ENCODE data around the gene RNASE3. TPM values are rescaled to one million over a fixed set of nuclear protein-coding genes. Genes with fewer than 3 reads are reported as not detected.

Gene RNASE3
- total and polyA plus RNA-seq, 5 experiments from 2014 or later: not detected

DNA sequence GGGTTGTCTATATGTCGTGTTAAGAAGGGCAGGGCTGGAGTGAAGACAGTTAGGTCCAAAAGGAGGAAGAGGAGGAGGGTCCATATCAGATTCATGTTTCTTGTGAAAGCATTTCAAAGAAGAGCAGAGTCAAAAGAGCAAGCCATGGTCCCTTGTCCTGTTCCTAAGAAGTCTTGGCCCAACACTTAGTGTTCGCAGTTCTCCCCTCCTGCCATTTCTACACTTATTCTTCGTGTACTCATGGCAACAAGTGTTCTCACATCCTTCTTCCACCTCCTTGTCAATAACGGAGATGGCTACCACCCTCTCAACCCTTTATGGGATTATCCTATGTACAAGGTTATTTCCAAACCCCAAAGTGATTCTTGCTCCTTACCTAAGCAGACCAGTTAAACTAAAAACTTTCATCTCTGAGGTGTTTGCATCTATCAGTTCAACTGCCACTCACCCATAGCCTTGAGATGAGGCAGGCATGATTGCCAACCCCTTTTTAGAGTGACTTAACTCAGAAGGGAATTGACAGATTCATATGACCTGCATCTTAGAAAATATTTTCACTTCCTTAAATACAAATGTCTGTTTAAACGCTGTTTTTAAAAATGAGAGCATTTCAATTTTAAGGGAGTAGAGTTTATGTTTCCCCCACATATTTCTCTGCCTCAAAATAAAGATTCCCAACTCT lies 44.3 kb downstream of the RNASE3 start:
- DNase-seq: no peak
- H3K4me3 Mint-ChIP-seq: no peak overlapping the region
- POLR2A ChIA-PET: no interaction called here
- peak overlapping the region in 1 of 10 donors; percentile 21 for H3K27ac Mint-ChIP-seq
- peaks cover 0 to 9% (median 0%) of the 10 kb centered on the region in 9 donors for H3K9me3 Mint-ChIP-seq
- ATAC-seq: no peak
- H3K36me3 Mint-ChIP-seq: no peaks in the 10 kb centered on the region
- no peaks in the 10 kb centered on the region for H3K4me1 Mint-ChIP-seq
- H3K27me3 Mint-ChIP-seq: peaks cover 0 to 7% (median 5%) of the 10 kb centered on the region in 5 donors

Other genes starting within 250 kb of the RNASE3 start
- not detected for gene OR6S1, start 249.7 kb upstream of the RNASE3 start, total RNA-seq
- gene OR6S1, start 249.7 kb upstream of the RNASE3 start, polyA plus RNA-seq: not detected
- gene RNASE4, start 206.8 kb upstream of the RNASE3 start, total RNA-seq: under 1 TPM in 1 of 2 experiments, not detected in 1; 0.63 TPM
- gene RNASE4, start 206.8 kb upstream of the RNASE3 start, polyA plus RNA-seq: under 1 TPM in 1 of 3 donors, not detected in 2; 0.46 TPM
- gene ANG, start 202.6 kb upstream of the RNASE3 start, total RNA-seq: under 1 TPM in 1 of 2 experiments, not detected in 1; 0.70 TPM
- under 1 TPM in 2 of 3 donors, not detected in 1; 0.17 to 0.34 TPM for gene ANG, start 202.6 kb upstream of the RNASE3 start, polyA plus RNA-seq
- gene EDDM3A, start 145.5 kb upstream of the RNASE3 start, total RNA-seq: not detected
- gene EDDM3A, start 145.5 kb upstream of the RNASE3 start, polyA plus RNA-seq: not detected
- not detected for gene EDDM3B, start 123.0 kb upstream of the RNASE3 start, total RNA-seq
- not detected for gene EDDM3B, start 123.0 kb upstream of the RNASE3 start, polyA plus RNA-seq
- gene RNASE6, start 110.1 kb upstream of the RNASE3 start, total RNA-seq: under 1 TPM; 0.74 to 0.81 TPM
- gene RNASE6, start 110.1 kb upstream of the RNASE3 start, polyA plus RNA-seq: under 1 TPM; 0.43 to 0.80 (median 0.75) TPM
- gene RNASE1, start 88.5 kb upstream of the RNASE3 start, total RNA-seq: 10 to 100 TPM in 1 of 2 experiments, 1 to 10 TPM in 1; 5.6 to 10.3 TPM
- gene RNASE1, start 88.5 kb upstream of the RNASE3 start, polyA plus RNA-seq: not detected
- not detected for gene RNASE2, start 64.1 kb downstream of the RNASE3 start, total RNA-seq
- not detected for gene RNASE2, start 64.1 kb downstream of the RNASE3 start, polyA plus RNA-seq
- gene METTL17, start 98.6 kb downstream of the RNASE3 start, total RNA-seq: 100 to 1,000 TPM; 120 to 127 TPM
- 10 to 100 TPM; 29.8 to 50.8 (median 38.2) TPM for gene METTL17, start 98.6 kb downstream of the RNASE3 start, polyA plus RNA-seq
- under 1 TPM; 0.80 to 0.91 TPM for gene SLC39A2, start 107.9 kb downstream of the RNASE3 start, total RNA-seq
- not detected for gene SLC39A2, start 107.9 kb downstream of the RNASE3 start, polyA plus RNA-seq
- 10 to 100 TPM; 30.8 to 35.4 TPM for gene NDRG2, start 133.7 kb downstream of the RNASE3 start, total RNA-seq
- gene NDRG2, start 133.7 kb downstream of the RNASE3 start, polyA plus RNA-seq: 10 to 100 TPM; 24.6 to 32.7 (median 28.3) TPM
- gene TPPP2, start 138.8 kb downstream of the RNASE3 start, total RNA-seq: not detected
- gene TPPP2, start 138.8 kb downstream of the RNASE3 start, polyA plus RNA-seq: not detected
- not detected for gene RNASE13, start 143.4 kb downstream of the RNASE3 start, total RNA-seq
- not detected for gene RNASE13, start 143.4 kb downstream of the RNASE3 start, polyA plus RNA-seq
- not detected for gene RNASE7, start 151.0 kb downstream of the RNASE3 start, total RNA-seq
- gene RNASE7, start 151.0 kb downstream of the RNASE3 start, polyA plus RNA-seq: not detected
- gene RNASE8, start 166.4 kb downstream of the RNASE3 start, total RNA-seq: not detected
- gene RNASE8, start 166.4 kb downstream of the RNASE3 start, polyA plus RNA-seq: not detected
- gene ARHGEF40, start 178.9 kb downstream of the RNASE3 start, total RNA-seq: under 1 TPM; 0.08 to 0.36 TPM
- gene ARHGEF40, start 178.9 kb downstream of the RNASE3 start, polyA plus RNA-seq: under 1 TPM; 0.03 to 0.45 (median 0.06) TPM
- gene ZNF219, start 207.3 kb downstream of the RNASE3 start, total RNA-seq: 1 to 10 TPM; 6.9 to 7.7 TPM
- gene ZNF219, start 207.3 kb downstream of the RNASE3 start, polyA plus RNA-seq: 1 to 10 TPM; 1.7 to 3.6 (median 1.8) TPM
- not detected for gene TMEM253, start 209.7 kb downstream of the RNASE3 start, total RNA-seq
- gene TMEM253, start 209.7 kb downstream of the RNASE3 start, polyA plus RNA-seq: not detected